Breast epithelium (tissue), 4 donors: ENCODE results near the gene PBX4. TPM values are rescaled to one million over a fixed set of nuclear protein-coding genes. Genes with fewer than 3 reads are reported as not detected.

Source experiments
- DNase-seq, 2 donors: peaks; one replicate each; pipeline ENCODE4 v3.0.0-alpha.2; 2019; ENCODE audit warnings: low spot score in 2 of 2
- H3K27ac ChIP-seq, 2 donors: fragments of 200-600 bp; sonication (generic) in 1 of 2; one replicate each; pipeline ENCODE4 v1.5.1; 2016 to 2019; ENCODE audit warnings: mild to moderate bottlenecking in 1 of 2
- H3K27me3 ChIP-seq, 2 donors: fragments of 200-600 bp; sonication (generic) in 1 of 2; one replicate each; pipeline versions ENCODE4 v1.5.1 to v1.6.0; 2017 to 2019; ENCODE audit warnings: control low read depth in 1 of 2, mild to moderate bottlenecking in 1 of 2
- H3K36me3 ChIP-seq: fragments of 200-600 bp; one replicate; pipeline ENCODE4 v1.5.1; 2019
- H3K4me1 ChIP-seq, 2 donors: fragments of 200-600 bp; sonication (generic); one replicate each; pipeline ENCODE4 v1.5.1; 2016 to 2019; ENCODE audit warnings: control low read depth in 1 of 2
- H3K4me3 ChIP-seq, 3 donors: fragments of 200-600 bp; sonication (generic); 1 replicate in 2 of 3; 2 replicates in 1 of 3; pipeline ENCODE4 v1.5.1; 2016 to 2019; ENCODE audit warnings: mild to moderate bottlenecking in 3 of 3, moderate library complexity in 2 of 3
- H3K9me3 ChIP-seq, 2 donors: fragments of 200-600 bp; sonication (generic) in 1 of 2; one replicate each; pipeline ENCODE4 v1.5.1; 2016 to 2019; ENCODE audit warnings: control low read depth in 1 of 2
- POLR2A ChIP-seq: fragments of 450-650 bp; IDR thresholded peaks from one replicate; pipeline ENCODE4 v1.6.1; 2016; ENCODE audit warnings: antibody characterized with exemption, mild to moderate bottlenecking, moderate library complexity
- POLR2AphosphoS5 ChIP-seq, 3 donors: sonication (generic); formaldehyde crosslinking; IDR thresholded peaks; one replicate each; pipeline ENCODE4 v1.6.1; 2017; ENCODE audit warnings: antibody characterized with exemption in 3 of 3
- intact Hi-C: fragments of 100-400 bp; cut with DNase I; formaldehyde crosslinking; loops from one replicate; pipeline ENCODE4 v1.15.1; 2023; ENCODE audit warnings: low total_unique reads
- total RNA-seq, 3 donors: library from RNA; depleted of rRNA; stranded (reverse); fragments of >200 nt; gene quantifications; one replicate each; pipeline ENCODE4 v1.1.0, GENCODE V29; 2016
- TF ChIP-seq, protein P1 (sequence below), 3 donors: fragments of 450-650 bp; IDR thresholded peaks; one replicate each; pipeline ENCODE4 v1.5.1; 2016 to 2017; ENCODE audit warnings: antibody characterized with exemption in 3 of 3, mild to moderate bottlenecking in 3 of 3, moderate library complexity in 3 of 3

PBX4 gene
- total RNA-seq, 3 donors from 2014 or later: 3.4 to 5.9 (median 5.6) TPM

DNA sequence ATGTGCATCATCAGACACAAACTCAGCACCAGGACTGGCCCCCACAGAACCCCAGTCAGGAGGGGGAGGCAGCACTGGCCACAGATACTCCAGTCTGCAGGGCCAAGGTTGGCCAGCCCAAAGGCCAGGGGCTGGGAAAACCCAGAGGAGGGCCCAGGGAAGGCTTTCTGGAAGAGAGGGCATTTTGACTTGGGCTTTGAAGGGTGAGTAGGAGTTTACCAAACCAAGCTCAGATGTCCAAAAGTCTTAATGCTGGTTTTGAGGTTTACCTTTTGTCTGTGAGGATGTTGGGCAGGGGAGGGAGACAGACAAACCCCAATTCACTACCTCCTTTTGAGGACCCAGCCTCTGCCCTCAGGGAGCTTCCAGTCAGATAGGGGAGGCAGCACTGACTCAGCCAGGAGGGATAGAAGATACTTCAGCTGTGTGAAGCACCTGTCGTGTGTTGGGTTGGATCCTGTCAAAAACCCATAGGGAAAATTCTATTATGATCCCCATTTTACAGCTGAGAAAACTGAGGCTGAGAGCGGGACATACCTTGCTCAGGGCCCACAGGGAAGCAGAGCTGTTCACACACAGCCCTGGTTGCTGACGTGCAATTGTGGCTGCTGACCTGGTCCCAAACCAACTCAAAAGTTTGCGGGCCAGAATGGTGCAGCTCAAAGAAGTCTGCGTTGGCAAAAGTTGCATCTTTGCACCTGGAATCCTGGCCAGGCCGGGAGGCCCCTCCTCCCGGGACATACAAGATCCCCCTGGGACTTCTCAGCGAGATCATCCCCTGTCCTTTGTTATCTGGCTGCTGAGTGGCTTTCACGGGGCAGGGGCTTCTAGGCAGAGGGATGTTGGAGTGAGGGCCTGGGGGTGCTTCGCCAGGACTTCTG is 67.3 kb downstream of the PBX4 start:
- no peak overlapping the region for H3K27ac ChIP-seq
- H3K27me3 ChIP-seq: peaks cover 0 to 3% of the 10 kb centered on the region in 2 donors
- H3K36me3 ChIP-seq: no peaks in the 10 kb centered on the region
- no peak overlapping the region for H3K4me3 ChIP-seq
- no peak for DNase-seq
- H3K9me3 ChIP-seq: no peaks in the 10 kb centered on the region
- no peaks in the 10 kb centered on the region for H3K4me1 ChIP-seq
- TF ChIP-seq, protein P1, sequence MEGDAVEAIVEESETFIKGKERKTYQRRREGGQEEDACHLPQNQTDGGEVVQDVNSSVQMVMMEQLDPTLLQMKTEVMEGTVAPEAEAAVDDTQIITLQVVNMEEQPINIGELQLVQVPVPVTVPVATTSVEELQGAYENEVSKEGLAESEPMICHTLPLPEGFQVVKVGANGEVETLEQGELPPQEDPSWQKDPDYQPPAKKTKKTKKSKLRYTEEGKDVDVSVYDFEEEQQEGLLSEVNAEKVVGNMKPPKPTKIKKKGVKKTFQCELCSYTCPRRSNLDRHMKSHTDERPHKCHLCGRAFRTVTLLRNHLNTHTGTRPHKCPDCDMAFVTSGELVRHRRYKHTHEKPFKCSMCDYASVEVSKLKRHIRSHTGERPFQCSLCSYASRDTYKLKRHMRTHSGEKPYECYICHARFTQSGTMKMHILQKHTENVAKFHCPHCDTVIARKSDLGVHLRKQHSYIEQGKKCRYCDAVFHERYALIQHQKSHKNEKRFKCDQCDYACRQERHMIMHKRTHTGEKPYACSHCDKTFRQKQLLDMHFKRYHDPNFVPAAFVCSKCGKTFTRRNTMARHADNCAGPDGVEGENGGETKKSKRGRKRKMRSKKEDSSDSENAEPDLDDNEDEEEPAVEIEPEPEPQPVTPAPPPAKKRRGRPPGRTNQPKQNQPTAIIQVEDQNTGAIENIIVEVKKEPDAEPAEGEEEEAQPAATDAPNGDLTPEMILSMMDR (IDR thresholded peaks at IDR 0.05): no peak
- TF ChIP-seq POLR2AphosphoS5 (IDR thresholded peaks at IDR 0.05): no peak
- no peak for TF ChIP-seq POLR2A
- intact Hi-C loops: no loop called here

DNA sequence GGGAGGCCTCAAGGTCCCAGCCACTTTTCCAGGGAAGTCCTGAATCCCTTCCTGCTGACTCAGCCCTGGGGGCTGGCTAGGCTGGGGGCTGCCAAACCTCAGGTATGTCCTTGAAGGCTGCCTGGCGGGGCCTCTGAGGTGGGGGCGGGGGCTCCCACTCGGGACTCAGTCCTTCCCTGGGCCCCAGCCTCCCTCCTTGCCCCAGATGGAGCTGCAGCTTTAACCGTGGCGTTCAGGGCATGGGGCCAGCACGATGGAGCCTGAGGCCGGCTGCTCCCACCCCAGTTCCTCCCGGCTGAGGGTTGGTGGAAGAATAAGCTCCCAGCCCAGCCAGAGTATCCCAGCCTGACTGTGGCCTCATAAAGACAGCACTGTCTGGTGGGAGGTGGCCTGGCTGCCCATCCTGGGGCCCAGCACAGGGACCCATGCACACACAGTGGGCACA is 68.0 kb downstream of the PBX4 start:
- H3K9me3 ChIP-seq: no peaks in the 10 kb centered on the region
- TF ChIP-seq POLR2A (no peak), POLR2AphosphoS5 (IDR thresholded peaks at IDR 0.05) (no peak)
- TF ChIP-seq, protein P1 (IDR thresholded peaks at IDR 0.05): no peak
- intact Hi-C loops: no loop called here
- no peaks in the 10 kb centered on the region for H3K4me1 ChIP-seq
- H3K36me3 ChIP-seq: no peaks in the 10 kb centered on the region
- DNase-seq: no peak
- H3K27me3 ChIP-seq: peaks cover 0 to 3% of the 10 kb centered on the region in 2 donors
- H3K27ac ChIP-seq: no peak overlapping the region
- no peak overlapping the region for H3K4me3 ChIP-seq

DNA sequence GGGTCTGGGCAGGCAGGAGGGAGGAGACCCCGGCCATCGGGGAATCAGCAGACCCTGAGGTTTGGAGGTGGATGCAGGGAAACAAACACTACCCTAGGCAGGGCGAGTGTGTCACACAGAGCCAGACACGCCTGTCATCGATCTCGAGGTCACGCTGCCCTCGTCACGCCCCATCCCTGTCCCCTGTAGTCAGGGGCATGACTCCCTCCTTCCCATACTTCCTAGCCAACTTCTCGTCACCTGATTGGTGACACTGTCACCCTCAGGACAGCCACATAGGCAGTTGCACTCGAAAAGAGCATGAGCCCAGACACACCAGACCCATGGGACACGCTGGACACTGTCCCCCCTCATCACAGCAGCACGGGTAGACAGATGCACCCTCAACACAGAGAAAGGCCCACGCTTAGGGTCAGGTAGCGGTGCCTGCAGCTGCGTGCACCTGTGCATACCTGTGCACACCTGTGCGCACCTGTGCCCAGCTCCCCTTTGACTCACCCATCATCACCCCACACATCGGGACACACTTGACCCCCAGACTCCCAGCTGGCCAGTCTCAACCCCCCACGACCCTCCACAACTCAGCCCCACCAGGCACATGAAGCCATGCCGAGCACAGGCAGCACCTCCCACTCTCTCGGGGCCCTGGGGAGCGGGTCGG is 68.6 kb downstream of the PBX4 start:
- Histone ChIP-seq H3K36me3 (no peaks in the 10 kb centered on the region), H3K4me3 (no peak overlapping the region), H3K4me1 (no peaks in the 10 kb centered on the region), H3K27ac (no peak overlapping the region), H3K9me3 (no peaks in the 10 kb centered on the region), H3K27me3 (peaks cover 0 to 3% of the 10 kb centered on the region in 2 donors)
- TF ChIP-seq POLR2AphosphoS5 (IDR thresholded peaks at IDR 0.05): no peak
- TF ChIP-seq, protein P1 (IDR thresholded peaks at IDR 0.05): no peak
- TF ChIP-seq POLR2A: no peak
- no peak for DNase-seq
- intact Hi-C loops: no loop called here

DNA sequence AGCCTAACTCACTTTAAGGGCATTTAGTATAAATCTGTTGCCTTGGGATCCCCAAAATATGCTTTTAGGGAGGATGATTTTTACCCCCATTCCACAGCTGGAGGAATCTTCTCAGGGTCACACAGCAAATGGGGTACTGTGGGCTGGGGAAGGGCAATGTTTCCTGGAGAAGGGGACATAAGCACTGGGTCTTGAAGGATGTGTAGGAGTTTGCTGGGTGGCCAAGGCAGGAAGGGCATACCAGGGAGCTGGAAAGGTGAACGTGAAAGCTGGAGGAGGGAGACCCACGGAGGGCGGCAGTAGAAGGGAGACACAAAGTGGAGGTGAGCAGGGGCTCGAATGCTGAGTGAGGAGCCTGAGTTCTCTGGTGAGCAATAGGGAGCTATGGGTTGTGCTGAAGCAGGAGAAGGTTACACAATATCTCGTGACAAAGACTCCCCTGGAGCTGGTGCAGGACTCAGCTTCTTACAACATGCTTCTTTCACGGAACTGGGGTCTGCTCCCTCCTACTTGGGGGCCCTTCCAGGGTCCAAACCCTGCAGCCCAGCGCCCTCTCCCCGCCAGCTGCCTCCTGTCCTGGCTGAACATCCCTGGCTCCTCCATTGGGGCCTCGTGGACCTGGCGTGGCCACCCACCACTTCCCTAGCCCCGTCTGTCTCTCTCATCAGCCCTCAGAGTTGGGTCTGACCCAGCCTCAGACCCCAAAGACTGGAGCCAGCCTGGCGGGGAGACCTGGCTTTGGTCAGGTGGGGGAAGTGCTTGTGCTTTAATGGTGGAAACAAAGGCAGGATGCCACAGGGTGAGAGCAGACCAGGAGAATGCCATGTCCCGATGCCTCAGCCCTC is 69.3 kb downstream of the PBX4 start:
- peaks cover 0 to 3% of the 10 kb centered on the region in 2 donors for H3K27me3 ChIP-seq
- TF ChIP-seq, protein P1 (IDR thresholded peaks at IDR 0.05): no peak
- TF ChIP-seq POLR2A (no peak), POLR2AphosphoS5 (IDR thresholded peaks at IDR 0.05) (no peak)
- no peaks in the 10 kb centered on the region for H3K36me3 ChIP-seq
- H3K4me1 ChIP-seq: no peaks in the 10 kb centered on the region
- DNase-seq: no peak
- H3K9me3 ChIP-seq: no peaks in the 10 kb centered on the region
- intact Hi-C loops: no loop called here
- no peak overlapping the region for H3K4me3 ChIP-seq
- H3K27ac ChIP-seq: no peak overlapping the region
